HG02970 (cell line): ENCODE measurements around the gene ADAM10.

Source experiments
- ATAC-seq: cut with Tn5 transposase; IDR thresholded peaks from one replicate; pipeline ENCODE4 v1.9.1; 2021; ENCODE audit warnings: mild to moderate bottlenecking, moderate library complexity, moderate number of reproducible peaks; ENCODE audit not compliant: unreplicated experiment, low FRiP score

The ADAM10 gene

GRCh38 chr15:58684036-58684710, 65.3 kb downstream of the ADAM10 start:
- no peak for ATAC-seq

GRCh38 chr15:58682234-58682633, 67.3 kb downstream of the ADAM10 start:
- no peak for ATAC-seq

DNA sequence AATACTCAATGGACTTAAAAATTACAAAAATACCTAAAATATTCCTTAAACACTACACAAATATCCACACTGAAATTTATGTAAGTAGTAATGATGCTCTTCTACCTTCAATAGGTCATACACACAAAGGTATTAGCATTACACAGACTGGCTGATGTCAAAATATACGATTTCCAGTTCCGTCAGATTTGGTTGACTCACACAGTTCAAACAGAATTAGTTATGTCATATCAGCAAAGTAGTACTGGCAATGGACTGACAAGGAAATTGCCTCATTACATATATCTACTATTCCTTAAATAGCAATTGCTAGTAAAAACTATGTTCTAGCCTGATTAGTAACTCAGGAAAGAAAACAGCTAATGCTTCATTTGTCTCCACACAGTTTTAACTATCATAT, 70.8 kb downstream of the ADAM10 start:
- ATAC-seq, result no peak

DNA sequence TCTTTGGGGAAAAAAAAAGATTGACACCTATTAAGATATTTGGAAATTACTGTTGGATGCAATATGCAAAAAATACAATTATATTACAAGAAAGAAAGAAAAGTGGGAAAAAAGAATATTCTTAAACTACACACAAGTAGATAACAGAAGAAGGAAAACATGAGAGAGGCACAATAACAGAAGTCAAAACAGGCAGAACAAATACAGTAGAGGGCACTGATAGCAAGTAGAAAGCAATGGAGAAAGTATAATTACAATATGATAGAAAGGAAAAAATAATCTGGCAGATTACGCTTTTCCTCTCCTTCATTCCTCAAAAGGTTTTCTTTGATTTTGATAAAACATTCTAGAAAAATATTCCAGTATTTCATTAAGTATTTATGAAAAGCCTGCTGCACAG, 72.1 kb downstream of the ADAM10 start:
- ATAC-seq, result no peak

DNA sequence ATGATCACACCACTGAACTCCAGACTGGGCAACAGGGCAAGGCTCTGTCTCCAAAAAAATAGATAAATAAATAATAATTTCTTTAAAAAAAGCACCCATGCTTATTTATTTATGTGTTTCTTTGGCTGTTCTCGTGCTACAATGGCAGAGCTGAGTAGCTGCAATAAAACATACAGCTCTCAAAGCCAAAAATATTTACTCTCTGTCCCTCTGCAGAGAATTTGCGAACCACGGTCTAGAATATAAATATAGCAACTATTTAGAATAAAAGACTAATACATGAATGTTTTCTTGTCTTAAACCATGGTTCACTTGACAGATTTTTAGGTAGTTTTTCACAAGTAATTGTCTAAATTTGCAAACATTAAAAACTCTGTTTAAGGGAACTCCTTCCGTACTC, 72.7 kb downstream of the ADAM10 start:
- ATAC-seq, result no peak

GRCh38 chr15:58671186-58671585, 78.3 kb downstream of the ADAM10 start:
- no peak for ATAC-seq

DNA sequence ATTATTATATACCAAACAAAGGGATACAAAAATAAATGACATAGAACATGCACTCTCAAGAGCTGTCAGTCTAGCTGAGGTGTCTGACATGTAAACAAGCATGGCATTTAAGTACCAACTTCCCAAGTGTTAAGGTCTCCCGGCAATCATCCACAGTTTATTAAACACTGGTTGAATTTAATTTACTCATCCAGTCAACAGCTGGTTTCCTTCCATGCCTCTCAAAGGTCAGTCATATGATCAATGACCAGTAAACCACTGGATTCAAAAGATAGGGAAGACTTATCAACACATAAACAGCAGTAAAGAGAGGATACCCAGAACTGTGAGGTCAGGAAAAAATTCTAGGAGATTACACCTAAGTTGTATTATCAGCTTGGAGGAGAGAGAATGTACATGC, 80.4 kb downstream of the ADAM10 start:
- ATAC-seq, result no peak

DNA sequence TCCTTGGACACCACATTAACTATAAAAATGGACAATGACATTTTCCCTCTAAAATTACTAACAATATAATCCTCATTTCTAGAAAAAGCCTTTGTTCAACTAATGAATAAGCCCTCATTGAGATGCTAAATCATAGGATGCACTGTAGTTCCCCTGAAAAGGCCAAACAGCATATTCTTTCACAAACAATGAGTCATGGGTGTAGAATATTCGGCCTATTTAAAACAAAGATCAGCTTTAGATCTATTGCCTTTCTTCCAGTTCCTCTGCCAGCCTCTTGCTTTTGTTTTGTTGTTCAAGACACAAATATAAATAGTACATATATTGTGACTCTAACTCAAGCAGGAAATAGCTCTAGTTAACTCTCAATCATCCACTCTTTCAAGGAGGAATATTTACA, 82.5 kb downstream of the ADAM10 start:
- no peak for ATAC-seq

DNA sequence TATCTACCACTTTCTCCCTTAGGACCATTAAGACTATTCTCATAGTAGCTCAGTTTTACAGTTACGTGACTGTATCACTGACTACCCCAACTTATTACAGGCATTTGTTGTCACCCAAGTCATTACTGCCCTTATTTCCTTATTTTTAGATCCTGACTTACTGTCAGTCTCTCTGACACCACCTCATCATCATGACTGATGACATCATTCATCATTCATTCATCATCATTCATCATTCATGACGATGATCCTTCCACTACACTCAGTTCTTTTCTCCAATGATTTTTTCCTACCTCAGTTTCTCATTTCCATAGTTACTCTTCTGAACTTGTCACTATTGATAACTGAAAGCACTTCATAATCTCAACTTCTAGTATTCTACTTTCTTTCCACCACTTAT, 83.8 kb downstream of the ADAM10 start:
- ATAC-seq, result no peak

- ATAC-seq, result no peak
Measured at GRCh38 chr15:58650102-58650501, 99.4 kb downstream of the ADAM10 start.

DNA sequence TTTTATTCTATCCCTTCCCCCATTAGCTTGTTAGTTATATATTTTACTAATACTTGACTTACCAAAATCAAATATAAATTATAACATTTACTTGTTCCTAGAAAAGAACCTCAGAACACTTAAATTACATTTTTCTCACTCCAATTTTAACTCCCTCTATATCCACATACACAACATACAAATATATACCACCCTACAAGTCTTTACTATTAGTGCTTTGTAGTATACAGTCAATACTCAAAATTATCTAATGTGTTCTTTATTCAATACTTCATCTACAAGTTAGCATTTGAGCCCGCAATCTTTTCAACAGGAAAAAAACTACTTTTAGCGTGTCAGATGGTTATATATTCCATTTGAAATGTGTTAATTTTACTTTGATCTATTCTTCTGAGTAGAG, 100.3 kb downstream of the ADAM10 start:
- ATAC-seq, result no peak

GRCh38 chr15:58643996-58644395, 105.5 kb downstream of the ADAM10 start:
- ATAC-seq, result no peak

GRCh38 chr15:58641660-58642059, 107.8 kb downstream of the ADAM10 start:
- ATAC-seq, result no peak

- no peak for ATAC-seq
Measured at GRCh38 chr15:58639992-58640391, 109.5 kb downstream of the ADAM10 start.

- no peak for ATAC-seq
Measured at GRCh38 chr15:58639002-58639756, 110.3 kb downstream of the ADAM10 start.

DNA sequence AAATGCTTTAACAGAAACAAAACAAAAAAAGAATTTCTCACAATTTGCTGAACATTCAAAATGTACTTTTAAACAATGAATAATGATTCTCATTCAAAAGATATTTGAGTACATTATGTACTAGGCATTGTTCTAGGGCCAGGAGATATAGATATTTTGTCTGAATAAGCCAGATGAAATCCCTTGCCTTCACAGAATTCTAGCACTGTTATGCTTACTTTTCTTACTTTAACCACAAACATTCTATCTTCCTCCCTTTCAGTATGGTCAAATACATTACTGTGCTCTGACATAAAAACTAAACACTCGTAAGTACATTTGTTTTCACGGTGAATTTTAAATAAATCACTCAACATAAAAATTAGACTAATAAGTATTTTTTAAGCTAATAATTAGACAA, 116.7 kb downstream of the ADAM10 start:
- ATAC-seq, result no peak

GRCh38 chr15:58631319-58631718, 118.2 kb downstream of the ADAM10 start:
- ATAC-seq, result no peak

DNA sequence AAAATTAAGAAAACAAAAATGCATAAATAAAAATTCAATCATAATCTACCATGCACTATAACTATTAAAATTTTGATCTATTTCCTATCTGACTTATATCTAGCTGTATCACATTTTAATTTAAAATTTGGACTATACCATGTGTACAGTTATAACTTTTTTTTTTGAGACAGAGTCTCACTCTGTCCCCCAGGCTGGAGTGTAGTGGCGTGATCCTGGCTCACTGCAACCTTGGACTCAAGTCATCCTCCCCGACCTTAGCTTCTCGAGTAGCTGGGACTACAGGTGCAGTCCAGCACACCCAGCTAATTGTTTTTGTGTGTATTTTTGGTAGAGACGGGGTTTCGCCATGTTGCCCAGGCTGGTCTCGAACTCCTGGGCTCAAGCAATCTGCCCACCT, 119.9 kb downstream of the ADAM10 start:
- no peak for ATAC-seq

GRCh38 chr15:58628206-58628947, 121.1 kb downstream of the ADAM10 start:
- no peak for ATAC-seq

GRCh38 chr15:58627701-58628100, 121.8 kb downstream of the ADAM10 start:
- no peak for ATAC-seq

DNA sequence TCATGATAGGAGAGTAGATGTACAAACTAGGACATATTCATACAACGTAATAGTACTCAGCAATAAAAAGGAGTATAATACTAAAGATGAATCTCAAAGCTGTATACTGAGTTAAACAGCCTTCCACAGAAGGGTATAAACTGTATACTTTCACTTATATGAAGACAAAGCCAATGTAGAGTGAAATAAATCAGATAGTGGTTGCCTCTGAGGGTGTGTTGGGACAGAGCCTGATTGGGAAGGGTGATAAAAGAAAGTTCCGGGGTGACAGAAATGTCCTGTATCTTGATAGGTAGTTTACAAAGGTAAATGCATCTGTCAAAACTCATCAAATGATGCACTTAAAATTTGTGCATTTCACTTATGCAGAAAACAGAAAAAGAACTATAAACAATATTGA, 122.5 kb downstream of the ADAM10 start:
- ATAC-seq, result no peak

DNA sequence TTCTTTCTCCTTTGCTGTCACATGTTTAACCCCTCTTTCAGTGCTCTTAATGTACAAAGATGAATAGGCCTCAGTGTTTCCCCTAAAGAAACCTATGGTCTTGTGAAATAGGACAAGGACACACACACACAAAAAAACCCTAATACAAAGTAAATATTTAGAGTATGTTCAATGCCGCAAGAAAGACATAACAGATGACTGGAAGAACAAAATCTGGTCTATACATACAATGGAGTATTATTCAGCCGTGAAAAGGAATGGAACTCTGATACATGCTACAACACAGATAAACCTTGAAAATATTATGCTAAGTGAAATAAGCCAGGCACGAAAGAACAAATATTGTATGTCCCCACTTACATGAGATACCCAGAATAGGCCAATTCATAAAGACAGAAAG, 123.1 kb downstream of the ADAM10 start:
- no peak for ATAC-seq
